HG03097 (cell line): ENCODE measurements around the gene RGS10.

Experiments
- ATAC-seq: cut with Tn5 transposase; IDR thresholded peaks from one replicate; pipeline ENCODE4 v1.9.1; 2021; ENCODE audit not compliant: unreplicated experiment, low FRiP score

Gene RGS10

GRCh38 chr10:119520283-119520682 is 22.2 kb downstream of the RGS10 start:
- ATAC-seq: no peak

DNA sequence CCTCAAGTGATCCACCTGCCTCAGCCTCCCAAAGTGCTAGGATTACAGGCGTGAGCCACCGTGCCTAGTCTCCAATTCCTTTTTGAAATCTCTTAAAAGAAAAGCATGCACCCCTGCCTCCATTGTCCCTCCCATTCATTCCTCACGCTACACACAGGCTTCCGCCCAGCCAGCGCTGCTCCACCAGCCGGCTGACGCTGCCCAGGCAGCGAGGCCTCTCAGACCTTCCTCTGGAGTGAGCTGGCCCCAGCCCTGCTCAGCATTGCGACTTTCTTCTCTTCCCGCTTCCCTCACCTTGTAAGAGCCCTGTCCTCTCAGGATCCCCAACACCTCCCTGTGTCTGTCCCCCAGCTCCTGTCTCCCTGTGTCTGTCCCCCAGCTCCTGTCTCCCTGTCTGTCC is 23.6 kb downstream of the RGS10 start:
- no peak for ATAC-seq

DNA sequence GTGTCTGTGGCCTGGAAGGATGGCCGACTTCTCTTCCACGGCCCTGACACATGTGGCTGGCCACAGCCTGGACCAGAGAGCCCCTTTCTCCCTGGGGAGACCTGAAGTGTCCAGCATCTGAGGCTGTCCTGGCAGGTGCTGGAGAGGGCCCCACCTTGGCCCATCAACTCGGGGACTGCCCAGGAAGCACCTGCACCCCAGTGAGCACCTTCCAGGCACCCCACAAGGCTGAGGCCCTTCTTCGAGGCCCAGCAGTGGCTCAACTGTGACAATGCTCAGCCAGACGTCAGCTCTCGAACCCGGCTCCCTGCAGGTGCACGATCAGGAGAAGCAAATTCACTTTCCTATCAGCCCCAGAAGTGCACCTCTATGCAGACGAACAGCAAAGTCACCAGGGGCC is 24.3 kb downstream of the RGS10 start:
- ATAC-seq: peak; percentile 12

DNA sequence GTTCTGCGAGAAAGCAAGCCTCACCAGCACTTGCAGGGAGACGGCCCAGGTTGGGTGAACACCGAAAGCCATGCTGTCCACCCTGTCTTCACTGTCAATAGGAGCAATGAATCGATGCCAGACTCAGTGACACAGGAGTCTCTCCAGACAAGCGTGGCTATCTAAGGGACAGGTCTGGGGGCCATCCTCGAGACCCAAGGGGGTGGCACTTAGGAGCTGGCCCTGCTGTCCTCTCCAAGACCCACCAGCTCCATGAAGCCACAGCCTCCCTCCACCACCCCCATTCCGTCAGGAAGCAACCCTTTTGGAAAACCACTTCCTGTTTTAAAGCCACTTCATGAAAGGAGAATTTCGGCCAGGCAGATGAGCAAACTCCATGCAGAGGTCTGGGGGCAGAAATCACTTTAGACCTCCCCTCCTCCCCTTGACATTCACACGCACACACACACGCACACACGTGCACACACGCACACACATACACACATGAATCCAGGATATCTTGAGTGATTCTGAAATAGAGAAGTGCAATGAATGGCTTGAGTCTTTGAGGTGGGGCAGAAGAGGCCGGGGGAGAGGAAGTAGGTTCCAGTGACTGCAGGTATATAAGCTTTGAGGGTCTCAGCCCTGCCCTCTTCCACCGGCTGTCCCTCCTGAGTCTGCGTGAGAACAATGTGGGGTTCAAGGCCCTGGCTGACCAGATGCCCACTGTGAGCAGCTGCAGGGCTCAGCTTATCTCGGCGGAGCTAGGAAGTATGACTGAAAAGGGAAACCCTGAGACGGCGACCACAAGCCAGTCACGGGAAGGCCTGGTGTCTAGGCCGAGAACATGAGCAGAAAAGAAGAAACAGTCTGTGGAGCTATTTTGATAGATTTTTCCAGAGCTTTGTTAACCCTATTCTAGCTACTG is 25.0 kb downstream of the RGS10 start:
- peak; percentile 40 for ATAC-seq

- ATAC-seq: peak; percentile 80
Measured at GRCh38 chr10:119516381-119517234, 25.9 kb downstream of the RGS10 start.

- ATAC-seq: no peak
Measured at GRCh38 chr10:119515511-119516045, 26.9 kb downstream of the RGS10 start.

GRCh38 chr10:119514819-119515218 is 27.7 kb downstream of the RGS10 start:
- no peak for ATAC-seq

DNA sequence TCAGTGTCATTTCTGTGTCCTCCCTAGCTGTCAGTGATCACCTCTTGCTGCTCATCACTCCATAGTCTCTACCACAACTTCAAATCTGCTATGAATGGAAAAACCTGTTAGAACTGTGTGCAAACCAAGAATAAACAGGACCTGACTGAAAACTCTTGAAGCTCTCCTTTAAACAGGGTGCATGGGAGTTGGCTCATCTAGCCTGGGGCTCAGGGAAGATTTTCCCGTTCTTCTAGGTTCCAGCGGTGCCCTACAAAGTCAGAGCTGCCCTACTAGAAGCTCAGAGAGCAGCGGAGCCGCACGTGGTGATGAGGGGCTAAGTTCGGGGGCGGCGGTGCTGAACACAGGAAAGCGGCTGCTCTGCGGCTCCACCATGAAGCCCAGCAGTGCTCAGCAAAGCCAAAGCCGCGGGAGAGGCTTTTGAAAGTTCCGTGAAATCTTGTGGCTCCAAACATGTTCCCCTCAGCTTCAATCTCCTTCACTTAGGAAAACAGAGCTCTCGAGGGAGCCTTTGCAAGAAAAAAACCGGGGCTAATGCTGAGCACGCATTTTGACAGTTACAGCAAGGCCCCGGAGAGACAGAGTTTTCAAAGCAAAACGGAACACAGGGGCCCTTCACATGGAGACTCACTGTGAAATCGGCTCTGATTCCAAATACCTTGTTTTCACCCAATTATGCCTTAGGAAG is 30.5 kb downstream of the RGS10 start:
- ATAC-seq: no peak

- ATAC-seq: no peak
Measured at GRCh38 chr10:119509909-119510451, 32.5 kb downstream of the RGS10 start.

DNA sequence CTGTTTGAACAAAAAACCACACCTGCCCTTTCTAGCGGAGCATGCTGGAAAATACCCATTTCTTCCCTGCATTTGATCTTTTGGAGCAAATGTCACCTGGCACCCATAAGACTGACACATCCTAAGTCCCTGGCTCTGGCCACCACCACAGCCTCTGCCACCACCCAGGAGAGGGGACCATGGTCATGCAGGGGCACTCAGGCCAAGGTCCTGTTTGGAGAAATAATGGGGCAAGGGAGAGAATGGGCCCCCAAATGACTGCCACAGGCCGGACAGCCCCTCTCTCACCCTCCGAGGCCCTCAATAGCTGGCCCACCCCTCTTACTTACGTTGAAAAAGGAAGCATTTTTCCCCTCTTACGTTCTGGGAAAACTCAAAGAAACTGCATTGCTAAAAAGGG is 35.4 kb downstream of the RGS10 start:
- no peak for ATAC-seq

DNA sequence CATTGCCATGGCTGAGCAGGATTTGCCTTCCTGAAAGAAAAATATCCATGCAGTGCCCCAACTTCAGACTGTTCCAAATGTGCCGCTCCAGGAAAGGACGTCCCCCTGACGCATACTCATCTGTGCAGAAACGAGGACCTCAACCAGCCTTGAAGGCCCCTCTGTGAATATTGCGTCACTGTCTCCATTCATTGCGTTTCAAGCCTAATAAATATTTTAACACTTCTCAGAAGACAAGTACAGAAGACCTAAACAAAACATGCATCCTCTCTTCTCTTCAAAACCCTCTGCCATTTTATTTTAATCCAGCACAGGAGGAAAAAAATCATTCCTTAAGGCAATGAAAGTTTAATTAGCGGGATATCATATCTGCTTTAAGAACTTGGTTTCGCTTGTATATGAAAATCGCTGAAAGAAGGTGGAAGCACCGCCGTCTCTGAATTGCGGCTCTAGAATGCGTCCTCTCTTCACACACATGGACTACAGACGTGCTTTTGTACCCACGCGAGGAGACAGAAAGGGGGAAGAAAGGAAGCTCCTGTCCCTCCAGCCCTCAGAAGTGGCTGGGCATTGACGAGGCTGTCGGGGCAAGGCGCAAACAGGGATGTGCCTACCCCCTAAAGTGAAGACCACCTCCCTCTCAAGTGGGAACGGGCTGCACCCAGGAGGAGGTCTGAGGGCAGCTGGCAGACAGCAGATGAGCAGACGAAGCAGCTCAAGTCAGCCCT is 36.8 kb downstream of the RGS10 start:
- ATAC-seq: no peak

DNA sequence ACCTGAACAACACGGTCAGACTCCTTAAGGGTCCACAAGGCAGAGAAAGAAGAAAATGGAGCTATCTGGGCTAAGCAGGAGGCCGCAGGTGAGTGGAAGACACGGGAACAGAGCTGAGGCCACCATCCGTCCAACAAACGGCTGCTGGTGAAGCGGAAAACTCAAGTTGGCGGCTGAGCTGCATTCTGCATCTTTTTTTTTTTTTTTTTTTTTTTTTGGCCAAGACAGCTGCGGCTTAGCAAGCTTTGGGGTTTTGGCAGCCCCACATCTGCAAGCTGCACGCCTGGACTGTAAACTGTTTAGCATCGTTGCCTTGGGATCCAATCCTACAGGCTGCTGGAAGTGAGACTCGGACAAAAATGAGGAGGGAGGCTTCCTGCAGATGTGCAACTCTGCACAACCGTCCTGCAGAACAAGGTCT is 37.4 kb downstream of the RGS10 start:
- no peak for ATAC-seq

DNA sequence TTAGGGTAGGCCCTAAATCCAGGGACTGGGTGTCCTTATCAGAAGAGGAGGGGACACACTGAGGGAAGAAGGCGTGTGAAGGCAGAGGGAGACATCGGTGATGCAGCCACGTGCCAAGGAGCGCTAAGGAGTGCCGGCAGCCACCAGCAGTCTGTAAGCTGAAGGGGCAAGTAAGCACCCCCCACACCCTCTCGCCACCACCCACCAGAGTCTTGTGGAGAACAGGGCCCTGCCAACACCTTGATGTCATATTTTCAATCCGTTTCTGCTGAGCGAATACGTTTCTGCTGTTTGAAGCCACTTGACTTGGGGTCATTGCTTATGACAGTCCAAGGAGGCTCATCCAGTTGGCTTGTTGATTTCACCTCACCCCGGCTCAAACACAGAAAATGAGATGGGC is 37.9 kb downstream of the RGS10 start:
- no peak for ATAC-seq

DNA sequence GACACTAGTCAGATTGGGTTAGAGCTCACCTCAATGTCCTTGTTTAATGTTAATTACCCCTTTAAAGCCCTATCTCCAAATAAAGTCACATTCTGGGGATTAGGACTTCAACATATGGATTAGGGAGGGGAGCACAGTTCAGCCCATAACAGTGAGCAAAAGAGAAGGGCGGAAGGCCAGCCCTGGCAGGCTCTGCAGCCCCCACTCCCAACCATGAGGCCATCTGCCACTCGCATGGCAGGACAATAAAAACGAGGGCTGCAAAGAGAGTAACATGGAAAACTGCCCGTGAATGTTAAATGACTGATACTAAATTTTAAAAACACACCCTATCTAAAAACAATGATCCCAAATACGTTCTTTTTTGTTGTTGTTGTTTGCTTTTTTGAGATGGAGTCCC is 38.7 kb downstream of the RGS10 start:
- no peak for ATAC-seq

GRCh38 chr10:119502618-119503155 is 39.8 kb downstream of the RGS10 start:
- ATAC-seq: no peak

DNA sequence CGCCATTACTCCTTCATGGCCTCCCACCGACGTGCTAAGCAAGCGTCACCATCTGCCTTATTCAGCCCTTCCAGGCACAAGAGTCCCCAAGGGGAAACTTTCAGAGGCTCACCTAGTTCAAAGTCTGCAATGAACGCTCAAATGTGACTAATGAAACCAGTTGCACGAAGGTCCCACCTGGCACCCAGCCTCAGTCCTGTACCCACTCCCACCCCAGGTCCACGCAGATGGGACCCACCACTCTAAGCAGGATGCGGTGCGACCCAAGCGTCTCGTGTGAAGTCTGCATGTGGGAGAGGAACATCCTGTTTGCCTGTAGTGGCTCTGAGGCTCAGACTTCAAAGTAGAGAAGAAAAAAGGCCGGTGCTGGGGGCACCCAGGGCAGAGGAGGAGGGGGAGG is 40.3 kb downstream of the RGS10 start:
- ATAC-seq: peak; percentile 56

- no peak for ATAC-seq
Measured at GRCh38 chr10:119501690-119502089, 40.8 kb downstream of the RGS10 start.

- no peak for ATAC-seq
Measured at GRCh38 chr10:119500821-119501220, 41.7 kb downstream of the RGS10 start.

- ATAC-seq: no peak
Measured at GRCh38 chr10:119500123-119500795, 42.3 kb downstream of the RGS10 start.
